Activated T-cell treated with anti-CD3 and anti-CD28 coated beads for 4 hours (primary cell): Measurements from ENCODE around the gene PRR20E.
"Not testable (repeated sequence)": the region's sequence is repeated elsewhere in the genome, so short reads cannot be mapped to it uniquely, and the experiment has no call there.

Experiments
- DNase-seq: peaks from one replicate; pipeline ENCODE4 v3.0.0-alpha.2; 2020

Gene PRR20E

GRCh38 chr13:57166897-57167296, at the start of gene PRR20E:
TSS of gene PRR20E (plus strand) at chr13:57167197. CDS start at chr13:57167584, 387 bp downstream.
- not testable (repeated sequence) for DNase-seq

GRCh38 chr13:57123681-57124080, 43.3 kb upstream of the PRR20E start:
- DNase-seq = no peak

GRCh38 chr13:57128909-57129308, 38.1 kb upstream of the PRR20E start:
- DNase-seq = no peak

- no peak for DNase-seq
Observed at GRCh38 chr13:57136093-57136492, 30.9 kb upstream of the PRR20E start.

DNA sequence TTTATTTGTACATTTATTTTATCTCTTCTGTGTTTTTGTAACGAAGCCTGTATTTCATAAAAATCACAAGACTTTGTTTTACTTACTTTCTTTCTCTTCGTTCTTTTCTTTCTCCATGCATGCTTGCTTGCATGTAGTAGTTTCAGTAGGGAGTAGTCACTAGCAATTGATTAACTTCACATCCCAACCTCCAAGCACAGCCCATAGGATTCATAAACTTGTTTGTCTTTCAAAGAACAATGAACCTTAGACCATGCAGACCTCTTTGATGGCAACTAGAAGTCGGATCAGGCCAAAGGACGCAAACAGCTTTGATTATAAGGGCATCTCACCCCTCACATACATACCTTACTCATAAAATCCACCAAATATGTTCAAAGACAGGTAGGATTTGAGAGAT, 29.4 kb upstream of the PRR20E start:
- DNase-seq = no peak

- DNase-seq = no peak
Observed at GRCh38 chr13:57138988-57139387, 28.0 kb upstream of the PRR20E start.

GRCh38 chr13:57139781-57140180, 27.2 kb upstream of the PRR20E start:
- not testable (repeated sequence) for DNase-seq

DNA sequence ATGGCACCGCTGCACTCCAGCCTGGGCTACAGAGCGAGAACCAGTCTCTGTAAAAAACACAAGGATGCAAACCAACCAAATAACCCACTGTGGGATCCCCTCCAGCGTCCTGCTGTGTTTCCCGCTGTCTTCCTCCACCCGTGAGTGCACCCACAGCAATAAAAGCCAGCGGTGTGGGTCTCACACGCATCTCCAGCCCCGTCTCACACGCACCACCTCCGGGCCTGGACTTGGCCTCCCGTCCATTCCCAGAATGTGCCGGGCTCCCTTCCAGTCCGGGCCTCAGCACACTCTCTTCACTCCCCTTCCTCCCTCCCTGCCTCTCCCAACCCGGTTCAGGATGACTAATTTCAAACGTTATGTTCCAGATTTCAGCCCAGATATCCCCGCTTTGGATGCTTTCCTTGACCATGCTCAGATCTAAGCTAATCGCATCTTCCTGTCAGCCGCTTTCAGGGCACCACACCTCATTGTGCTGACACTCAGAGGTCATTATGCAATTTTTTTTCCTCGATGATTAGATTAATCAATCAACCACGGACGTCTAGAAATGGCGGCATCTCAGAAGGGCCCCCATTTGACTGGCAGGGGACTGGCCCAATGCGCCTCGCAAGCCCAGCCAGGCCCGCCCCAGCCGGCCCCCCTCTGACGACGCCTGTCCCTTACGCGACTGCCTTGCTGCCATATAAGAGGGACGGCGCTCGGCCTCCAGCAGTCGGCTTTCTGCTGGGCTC, 26.6 kb upstream of the PRR20E start, which contains the start of gene PRR20A:
Gene PRR20A (plus strand): TSS at position 684 of the 734 bp plus-strand sequence. CDS start 387 bp downstream, outside the sequence.
- not testable (repeated sequence) for DNase-seq

- DNase-seq = not testable (repeated sequence)
Observed at GRCh38 chr13:57147188-57147587, 19.8 kb upstream of the PRR20E start, which contains the start of gene PRR20B. TSS of gene PRR20B (plus strand) at chr13:57147488. CDS start at chr13:57147875, 387 bp downstream.

GRCh38 chr13:57148106-57148505, 18.9 kb upstream of the PRR20E start:
- DNase-seq = not testable (repeated sequence)

DNA sequence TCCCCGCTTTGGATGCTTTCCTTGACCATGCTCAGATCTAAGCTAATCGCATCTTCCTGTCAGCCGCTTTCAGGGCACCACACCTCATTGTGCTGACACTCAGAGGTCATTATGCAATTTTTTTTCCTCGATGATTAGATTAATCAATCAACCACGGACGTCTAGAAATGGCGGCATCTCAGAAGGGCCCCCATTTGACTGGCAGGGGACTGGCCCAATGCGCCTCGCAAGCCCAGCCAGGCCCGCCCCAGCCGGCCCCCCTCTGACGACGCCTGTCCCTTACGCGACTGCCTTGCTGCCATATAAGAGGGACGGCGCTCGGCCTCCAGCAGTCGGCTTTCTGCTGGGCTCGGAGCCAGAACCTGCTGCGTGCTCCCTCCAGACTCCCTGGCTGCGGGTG, 13.2 kb upstream of the PRR20E start, which contains the start of gene PRR20C:
Gene PRR20C (plus strand): TSS at position 301 of the 400 bp plus-strand sequence. CDS start 387 bp downstream, outside the sequence.
- not testable (repeated sequence) for DNase-seq

DNA sequence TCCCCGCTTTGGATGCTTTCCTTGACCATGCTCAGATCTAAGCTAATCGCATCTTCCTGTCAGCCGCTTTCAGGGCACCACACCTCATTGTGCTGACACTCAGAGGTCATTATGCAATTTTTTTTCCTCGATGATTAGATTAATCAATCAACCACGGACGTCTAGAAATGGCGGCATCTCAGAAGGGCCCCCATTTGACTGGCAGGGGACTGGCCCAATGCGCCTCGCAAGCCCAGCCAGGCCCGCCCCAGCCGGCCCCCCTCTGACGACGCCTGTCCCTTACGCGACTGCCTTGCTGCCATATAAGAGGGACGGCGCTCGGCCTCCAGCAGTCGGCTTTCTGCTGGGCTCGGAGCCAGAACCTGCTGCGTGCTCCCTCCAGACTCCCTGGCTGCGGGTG, 6.7 kb upstream of the PRR20E start, which contains the start of gene PRR20D:
Gene PRR20D (plus strand): TSS at position 301 of the 400 bp plus-strand sequence. CDS start 387 bp downstream, outside the sequence.
- not testable (repeated sequence) for DNase-seq

DNA sequence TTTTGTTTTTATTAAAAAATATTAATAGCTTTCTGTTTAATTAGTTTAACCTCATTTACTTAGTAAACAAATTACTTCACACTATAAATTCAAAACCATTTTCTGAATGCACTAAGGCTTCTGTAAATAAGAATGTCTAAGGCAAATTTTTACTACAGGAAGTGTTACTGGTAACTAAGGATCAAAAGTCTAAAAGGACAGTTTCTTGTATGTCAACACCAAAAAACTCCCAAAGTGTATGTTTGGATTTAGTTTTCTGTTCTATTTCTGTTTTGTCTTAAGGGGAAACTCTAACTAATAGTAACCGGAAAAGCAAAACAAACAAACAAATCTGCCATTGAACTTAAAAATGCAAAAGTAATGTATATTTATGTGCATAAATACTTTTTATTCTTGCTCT, 24.7 kb downstream of the PRR20E start:
- DNase-seq = no peak

GRCh38 chr13:57212989-57213388, 46.0 kb downstream of the PRR20E start:
- DNase-seq = no peak
